SK-N-SH (cell line): ENCODE data around the gene MIS12. TPM values are rescaled to one million over a fixed set of nuclear protein-coding genes. Genes with fewer than 3 reads are reported as not detected.

Source experiments
- CTCF ChIA-PET: fragments of 300-600, 350-600 bp; formaldehyde crosslinking; extraction: SDS; loops from one replicate; lab custom pipeline; 2021; lab: Yijun Ruan, JAX
- POLR2A ChIA-PET: fragments of 350-600 bp; sonication (Branson Sonifier 250); formaldehyde crosslinking; extraction: SDS; loops from one replicate; lab custom pipeline; 2020; ENCODE audit warnings: antibody characterized with exemption, inconsistent platforms; lab: Yijun Ruan, JAX
- DNase-seq: peaks from one replicate; pipeline ENCODE4 v3.0.0; 2012
- H2AFZ ChIP-seq: fragments of 200-600 bp; sonication (generic); 2 replicates; pipeline ENCODE4 v1.8.1; 2016; ENCODE audit warnings: antibody characterized with exemption, mild to moderate bottlenecking, low read depth
- H3F3A ChIP-seq: fragments of 200-600 bp; sonication (generic); replicated peaks from 2 replicates; pipeline ENCODE3; 2016; ENCODE audit warnings: antibody characterized with exemption, mild to moderate bottlenecking; ENCODE audit not compliant: insufficient read depth
- H3K27ac ChIP-seq, 2 experiments: fragments of 200-500 bp in 1 of 2; fragments of 200-600 bp in 1 of 2; sonication (Bioruptor generic) in 1 of 2; sonication (generic), shearing (Covaris generic) in 1 of 2; 2 replicates each; pipeline versions ENCODE4 v1.5.1 to v1.6.1; 2014 to 2016; ENCODE audit warnings: low read depth in 2 of 2, inconsistent platforms in 1 of 2, low read length in 1 of 2, mild to moderate bottlenecking in 1 of 2, mixed read lengths in 1 of 2
- H3K27me3 ChIP-seq: fragments of 200-600 bp; sonication (generic), shearing (Covaris generic); 2 replicates; pipeline ENCODE4 v1.6.1; 2016; ENCODE audit warnings: mixed run types; ENCODE audit not compliant: insufficient read depth
- H3K36me3 ChIP-seq, 2 experiments: fragments of 200-500 bp in 1 of 2; fragments of 200-600 bp in 1 of 2; sonication (Bioruptor generic) in 1 of 2; sonication (generic) in 1 of 2; replicated peaks in 1 of 2; 2 replicates each; pipeline versions ENCODE3 to v1.5.1; 2014 to 2016; ENCODE audit warnings: low read length in 1 of 2, mild to moderate bottlenecking in 1 of 2; ENCODE audit not compliant: insufficient read depth in 2 of 2, control insufficient read depth in 1 of 2
- H3K4me1 ChIP-seq, 2 experiments: fragments of 200-500 bp in 1 of 2; fragments of 200-600 bp in 1 of 2; sonication (Bioruptor generic) in 1 of 2; sonication (generic), shearing (Covaris generic) in 1 of 2; 2 replicates each; pipeline versions ENCODE4 v1.5.1 to v1.6.1; 2014 to 2016; ENCODE audit warnings: low read depth in 1 of 2, low read length in 1 of 2, mixed run types in 1 of 2; ENCODE audit not compliant: insufficient read depth in 2 of 2, control insufficient read depth in 1 of 2
- H3K4me2 ChIP-seq: fragments of 200-600 bp; sonication (generic), shearing (Covaris generic); 2 replicates; pipeline ENCODE4 v1.6.1; 2017; ENCODE audit warnings: mixed run types
- H3K4me3 ChIP-seq, 2 experiments: fragments of 200-500 bp in 1 of 2; fragments of 200-600 bp in 1 of 2; sonication (Bioruptor generic) in 1 of 2; sonication (generic), shearing (Covaris generic) in 1 of 2; 2 replicates each; pipeline versions ENCODE4 v1.5.1 to v1.8.1; 2014 to 2016; ENCODE audit warnings: low read depth in 2 of 2, inconsistent platforms in 1 of 2, low read length in 1 of 2, mild to moderate bottlenecking in 1 of 2, mixed read lengths in 1 of 2, moderate library complexity in 1 of 2
- H3K79me2 ChIP-seq: fragments of 200-600 bp; sonication (generic); 2 replicates; pipeline ENCODE4 v1.8.1; 2017; ENCODE audit warnings: mild to moderate bottlenecking; ENCODE audit not compliant: insufficient read depth
- H3K9ac ChIP-seq: fragments of 200-600 bp; sonication (generic); 2 replicates; pipeline ENCODE4 v1.6.1; 2017; ENCODE audit warnings: mixed run types
- H3K9me2 ChIP-seq: fragments of 200-600 bp; sonication (generic); 2 replicates; pipeline ENCODE4 v1.6.1; 2017; ENCODE audit warnings: mixed run types
- H3K9me3 ChIP-seq: fragments of 200-600 bp; sonication (generic); 2 replicates; pipeline ENCODE4 v1.6.1; 2017; ENCODE audit warnings: mixed run types, mild to moderate bottlenecking, moderate library complexity
- H4K20me1 ChIP-seq: fragments of 200-600 bp; sonication (generic); 2 replicates; pipeline ENCODE4 v1.6.1; 2017; ENCODE audit warnings: mild to moderate bottlenecking, mixed run types; ENCODE audit not compliant: insufficient read depth
- EP300 ChIP-seq, 2 experiments: IDR thresholded peaks; 2 replicates each; pipeline versions ENCODE4 v1.4.0 to v1.6.1; 2012; ENCODE audit warnings: borderline replicate concordance in 1 of 2, low read depth in 1 of 2, low read length in 1 of 2
- EZH2phosphoT487 ChIP-seq: fragments of 200-600 bp; sonication (generic); IDR thresholded peaks from 2 replicates; pipeline ENCODE4 v1.6.1; 2017; ENCODE audit warnings: low read depth, mixed run types, mild to moderate bottlenecking, antibody characterized with exemption, moderate library complexity, borderline replicate concordance
- FOXM1 ChIP-seq: IDR thresholded peaks from 2 replicates; pipeline ENCODE4 v1.4.0; 2012; ENCODE audit warnings: low read depth, mild to moderate bottlenecking
- MEF2A ChIP-seq: IDR thresholded peaks from 2 replicates; pipeline ENCODE4 v1.4.0; 2012; ENCODE audit warnings: low read depth, borderline replicate concordance
- MXI1 ChIP-seq: IDR thresholded peaks from 2 replicates; pipeline ENCODE4 v1.6.1; 2012; ENCODE audit warnings: mild to moderate bottlenecking, low read depth, low read length, improper control_type of control experiment
- PBX3 ChIP-seq: IDR thresholded peaks from 2 replicates; pipeline ENCODE4; 2012
- RAD21 ChIP-seq: IDR thresholded peaks from 2 replicates; pipeline ENCODE4 v1.6.1; 2012; ENCODE audit warnings: mild to moderate bottlenecking, low read length
- RCOR1 ChIP-seq: fragments of 150-350 bp; IDR thresholded peaks from 2 replicates; pipeline ENCODE4 v1.6.1; 2017; ENCODE audit warnings: antibody characterized with exemption, low read length
- REST ChIP-seq: IDR thresholded peaks from 2 replicates; pipeline ENCODE4 v1.6.1; 2012; ENCODE audit warnings: mild to moderate bottlenecking, low read depth, low read length, moderate library complexity
- RXRA ChIP-seq: IDR thresholded peaks from 2 replicates; pipeline ENCODE4 v1.4.0; 2012; ENCODE audit warnings: low read depth, mild to moderate bottlenecking, borderline replicate concordance
- SIN3A ChIP-seq: IDR thresholded peaks from 2 replicates; pipeline ENCODE4 v1.6.1; 2012; ENCODE audit warnings: low read depth, mild to moderate bottlenecking, low read length, moderate library complexity, borderline replicate concordance
- TAF1 ChIP-seq: IDR thresholded peaks from 2 replicates; pipeline ENCODE4 v1.6.1; 2012; ENCODE audit warnings: low read depth, mild to moderate bottlenecking, low read length, moderate library complexity, borderline replicate concordance
- TEAD4 ChIP-seq: IDR thresholded peaks from 2 replicates; pipeline ENCODE4 v1.4.0; 2012; ENCODE audit warnings: mild to moderate bottlenecking, borderline replicate concordance; ENCODE audit not compliant: insufficient read depth
- ZBTB33 ChIP-seq: IDR thresholded peaks from 2 replicates; pipeline ENCODE4 v1.4.0; 2012; ENCODE audit warnings: low read depth, borderline replicate concordance
- WGBS: methylation state at CpG from one replicate; pipeline ENCODE4 v1.1.6; 2017; ENCODE audit warnings: low lambda C conversion rate; 5-methylcytosine and 5-hydroxymethylcytosine counted together
- polyA plus RNA-seq, 3 experiments: library from polyadenylated mRNA; depleted of rRNA; stranded (reverse); fragments of >200 nt; gene quantifications; 2 replicates each; pipeline ENCODE4 v1.2.3, GENCODE V29; 2012

MIS12 gene
- polyA plus RNA-seq, 1 of the 3 experiments (the other 2 are of a cell fraction), result 9.3 TPM

GRCh38 chr17:5501685-5502084 is 15.3 kb downstream of the MIS12 start:
- Histone ChIP-seq H3K4me3 (no peak overlapping the region), H3K4me2 (peak overlapping the region; percentile 88; the same call in 1 of the 2 replicates), H3K9ac (no peak overlapping the region), H3K36me3 (no peaks in the 10 kb centered on the region), H3K27ac (peak overlapping the region; percentile 70 to 83), H3F3A (peaks cover 7% of the 10 kb centered on the region), H3K9me2 (no peaks in the 10 kb centered on the region), H2AFZ (no peak overlapping the region), H3K4me1 (peaks cover 0 to 10% of the 10 kb centered on the region in 2 experiments; a peak in 2 of 4 replicates), H4K20me1 (no peaks in the 10 kb centered on the region), H3K9me3 (no peaks in the 10 kb centered on the region), H3K27me3 (no peaks in the 10 kb centered on the region), H3K79me2 (peaks cover 12% of the 10 kb centered on the region)
- ChIA-PET CTCF (no interaction called here), POLR2A (interaction anchor here (1.0 to 3.2 kb wide), 3 partner anchors 10 to 26 kb away, joined by 6 to 46 read pairs (median 6); partner anchors contain the start of genes DERL2 and MIS12)
- no peak for DNase-seq
- no peak for TF ChIP-seq RAD21
- no peak for TF ChIP-seq ZBTB33
- no peak for TF ChIP-seq REST
- no peak for TF ChIP-seq TAF1
- TF ChIP-seq SIN3A, result no peak
- TF ChIP-seq MEF2A, result no peak
- no peak for TF ChIP-seq EP300 (IDR thresholded peaks at IDR 0.05; ENCODE audit: borderline replicate concordance in 1 of 2, low read depth in 1 of 2, low read length in 1 of 2)
- WGBS, result 93% methylated on average over 8 of the region's 8 CpGs

- H3K27ac ChIP-seq, result no peak overlapping the region
- H3F3A ChIP-seq, result peaks cover 7% of the 10 kb centered on the region
- TF ChIP-seq MXI1 (no peak), RXRA (no peak), PBX3 (no peak), EZH2phosphoT487 (no peak), TEAD4 (no peak), RCOR1 (no peak), FOXM1 (no peak)
- no peak overlapping the region for H3K9ac ChIP-seq
- no peaks in the 10 kb centered on the region for H3K36me3 ChIP-seq
- POLR2A ChIA-PET, result no interaction called here
- peaks cover 0 to 10% of the 10 kb centered on the region in 2 experiments; a peak in 2 of 4 replicates for H3K4me1 ChIP-seq
- H4K20me1 ChIP-seq, result no peaks in the 10 kb centered on the region
- H2AFZ ChIP-seq, result no peak overlapping the region
- CTCF ChIA-PET, result no interaction called here
- WGBS, result 96% methylated on average over 4 of the region's 4 CpGs
- no peaks in the 10 kb centered on the region for H3K27me3 ChIP-seq
- no peak overlapping the region for H3K4me2 ChIP-seq
- peaks cover 12% of the 10 kb centered on the region for H3K79me2 ChIP-seq
- H3K9me3 ChIP-seq, result no peaks in the 10 kb centered on the region
- H3K4me3 ChIP-seq, result no peak overlapping the region
- no peaks in the 10 kb centered on the region for H3K9me2 ChIP-seq
- no peak for DNase-seq
These were observed 16.2 kb downstream of the MIS12 start for GRCh38 chr17:5502552-5502951.
